Measurements from ENCODE around the gene DKC1.
"Not testable (repeated sequence)": the region's sequence is repeated elsewhere in the genome, so short reads cannot be mapped to it uniquely, and the experiment has no call there.

DKC1 gene

GRCh38 chrX:154822029-154822428 is 59.4 kb downstream of the DKC1 start:
- Histone ChIP-seq H4K20me1 (ENCODE audit: insufficient read depth, low read length) (no peaks in the 10 kb centered on the region), H3K4me1 (ENCODE audit: low read length) (peaks cover 60% of the 10 kb centered on the region), H3K4me3 (ENCODE audit: low read length) (no peak overlapping the region), H3K27me3 (ENCODE audit: low read depth, low read length) (no peaks in the 10 kb centered on the region), H3K4me2 (ENCODE audit: low read length) (peak overlapping the region; percentile 43), H3K9me3 (ENCODE audit: insufficient read depth, low read length) (no peaks in the 10 kb centered on the region), H3K27ac (ENCODE audit: low read length) (peak overlapping the region; percentile 60), H3K36me3 (replicated peaks; ENCODE audit: low read depth, low read length) (no peaks in the 10 kb centered on the region), H3K9ac (ENCODE audit: low read length) (no peak overlapping the region; the same call in 1 of the 2 replicates), H3K79me2 (ENCODE audit: low read length) (no peaks in the 10 kb centered on the region), H2AFZ (ENCODE audit: low read depth, low read length) (no peak overlapping the region)
- TF ChIP-seq EZH2phosphoT487 (IDR thresholded peaks at IDR 0.05; ENCODE audit: low read depth) (no peak), CTCF (IDR thresholded peaks at IDR 0.05; ENCODE audit: low read depth, low read length) (no peak)

- no peak overlapping the region for H3K27ac ChIP-seq (ENCODE audit: low read length)
- H3K9me3 ChIP-seq (ENCODE audit: insufficient read depth, low read length), result no peaks in the 10 kb centered on the region
Measured at GRCh38 chrX:154824638-154825037, 62.0 kb downstream of the DKC1 start.

GRCh38 chrX:154825586-154825985 is 62.9 kb downstream of the DKC1 start:
- not testable (repeated sequence) for H3K4me2 ChIP-seq (ENCODE audit: low read length); H3K79me2 ChIP-seq (ENCODE audit: low read length); H4K20me1 ChIP-seq (ENCODE audit: insufficient read depth, low read length); H3K36me3 ChIP-seq (replicated peaks; ENCODE audit: low read depth, low read length); H3K9ac ChIP-seq (ENCODE audit: low read length); H3K27me3 ChIP-seq (ENCODE audit: low read depth, low read length); H3K4me3 ChIP-seq (ENCODE audit: low read length); H3K9me3 ChIP-seq (ENCODE audit: insufficient read depth, low read length); H3K27ac ChIP-seq (ENCODE audit: low read length); H2AFZ ChIP-seq (ENCODE audit: low read depth, low read length)
- peaks cover 66% of the 10 kb centered on the region for H3K4me1 ChIP-seq (ENCODE audit: low read length)

More at GRCh38 chrX:154824638-154825037, 62.0 kb downstream of the DKC1 start:
- H3K9ac ChIP-seq (ENCODE audit: low read length), result no peak overlapping the region
- no peaks in the 10 kb centered on the region for H3K36me3 ChIP-seq (replicated peaks; ENCODE audit: low read depth, low read length)
- no peaks in the 10 kb centered on the region for H3K27me3 ChIP-seq (ENCODE audit: low read depth, low read length)
- H4K20me1 ChIP-seq (ENCODE audit: insufficient read depth, low read length), result no peaks in the 10 kb centered on the region
- H3K4me2 ChIP-seq (ENCODE audit: low read length), result no peak overlapping the region
- H3K4me3 ChIP-seq (ENCODE audit: low read length), result no peak overlapping the region
- H2AFZ ChIP-seq (ENCODE audit: low read depth, low read length), result no peak overlapping the region
- no peaks in the 10 kb centered on the region for H3K79me2 ChIP-seq (ENCODE audit: low read length)
- H3K4me1 ChIP-seq (ENCODE audit: low read length), result peaks cover 73% of the 10 kb centered on the region
- TF ChIP-seq CTCF (IDR thresholded peaks at IDR 0.05; ENCODE audit: low read depth, low read length) (no peak), EZH2phosphoT487 (IDR thresholded peaks at IDR 0.05; ENCODE audit: low read depth) (no peak)

Measured in OCI-LY3 (cell line).